ENCODE data around the gene DCTN5.
"Not testable (repeated sequence)": the region's sequence is repeated elsewhere in the genome, so short reads cannot be mapped to it uniquely, and the experiment has no call there.

The DCTN5 gene

GRCh38 chr16:23629516-23629915 lies 11.8 kb upstream of the DCTN5 start:
- no peak for TF ChIP-seq CTCF (conservative IDR thresholded peaks at IDR 0.05; ENCODE audit: low read depth)
- ChIA-PET POLR2A (ENCODE audit: low non-redundant PET) (interaction anchor here (1.0 kb wide), 1 partner anchor 13 kb away, joined by 3 read pairs; no protein-coding TSS in a partner anchor), CTCF (no interaction called here)
- DNase-seq (ENCODE audit: low spot score) = peak; percentile 19
- no peak overlapping the region for H3K27ac ChIP-seq

- H3K27ac ChIP-seq; CTCF ChIA-PET; DNase-seq (ENCODE audit: low spot score); POLR2A ChIA-PET (ENCODE audit: low non-redundant PET): not testable (repeated sequence)
Measured at GRCh38 chr16:23631874-23632273, 9.4 kb upstream of the DCTN5 start.

- ChIA-PET CTCF (no interaction called here), POLR2A (ENCODE audit: low non-redundant PET) (no interaction called here)
- TF ChIP-seq CTCF (conservative IDR thresholded peaks at IDR 0.05; ENCODE audit: low read depth) = no peak
- DNase-seq (ENCODE audit: low spot score) = no peak
- no peak overlapping the region for H3K27ac ChIP-seq
Measured at GRCh38 chr16:23634461-23635036, 6.7 kb upstream of the DCTN5 start.

GRCh38 chr16:23635958-23636357 lies 5.3 kb upstream of the DCTN5 start:
- ChIA-PET CTCF (no interaction called here), POLR2A (ENCODE audit: low non-redundant PET) (no interaction called here)
- no peak for DNase-seq (ENCODE audit: low spot score)
- TF ChIP-seq CTCF (conservative IDR thresholded peaks at IDR 0.05; ENCODE audit: low read depth) = no peak
- H3K27ac ChIP-seq = no peak overlapping the region

GRCh38 chr16:23640615-23640930 lies 693 bp upstream of the DCTN5 start:
- H3K27ac ChIP-seq = peak overlapping the region; percentile 81
- CTCF ChIA-PET = interaction anchor here (0.6 kb wide), 1 partner anchor 527 kb away, joined by 3 read pairs; no protein-coding TSS in a partner anchor
- no peak for TF ChIP-seq CTCF (conservative IDR thresholded peaks at IDR 0.05; ENCODE audit: low read depth)
- POLR2A ChIA-PET (ENCODE audit: low non-redundant PET) = no interaction called here
- peak; percentile 44 for DNase-seq (ENCODE audit: low spot score)

- H3K27ac ChIP-seq = peak overlapping the region; percentile 81
- no peak for TF ChIP-seq CTCF (conservative IDR thresholded peaks at IDR 0.05; ENCODE audit: low read depth)
- ChIA-PET CTCF (no interaction called here), POLR2A (ENCODE audit: low non-redundant PET) (interaction anchor here (0.6 to 0.7 kb wide), 2 partner anchors 12 to 25 kb away, joined by 3 read pairs; no protein-coding TSS in a partner anchor)
- DNase-seq (ENCODE audit: low spot score) = no peak
Measured at GRCh38 chr16:23642246-23642774, 1.0 kb downstream of the DCTN5 start.

- no peak for DNase-seq (ENCODE audit: low spot score)
- no peak overlapping the region for H3K27ac ChIP-seq
- ChIA-PET CTCF (interaction anchor here (0.6 kb wide), 1 partner anchor 1372 kb away, joined by 5 read pairs; no protein-coding TSS in a partner anchor), POLR2A (ENCODE audit: low non-redundant PET) (no interaction called here)
- TF ChIP-seq CTCF (conservative IDR thresholded peaks at IDR 0.05; ENCODE audit: low read depth) = no peak
Measured at GRCh38 chr16:23650674-23651416, 9.6 kb downstream of the DCTN5 start.
